KMS-11 (cell line): ENCODE measurements around the gene GRHPR.

ENCODE experiments used
- H2AFZ ChIP-seq: fragments of 200-600 bp; sonication (generic); 2 replicates; pipeline ENCODE4 v1.6.1; 2016; ENCODE audit warnings: antibody characterized with exemption, mixed run types, low read depth
- H3K27ac ChIP-seq: fragments of 200-600 bp; sonication (generic); 2 replicates; pipeline ENCODE4 v1.6.1; 2016; ENCODE audit warnings: mild to moderate bottlenecking, mixed run types
- H3K27me3 ChIP-seq: fragments of 200-600 bp; sonication (generic); 2 replicates; pipeline ENCODE4 v1.6.1; 2017; ENCODE audit warnings: mild to moderate bottlenecking, low read depth, mixed run types, moderate library complexity; ENCODE audit not compliant: insufficient read depth
- H3K36me3 ChIP-seq: fragments of 200-600 bp; sonication (generic); 2 replicates; pipeline ENCODE4 v1.6.1; 2017; ENCODE audit warnings: mild to moderate bottlenecking, mixed run types; ENCODE audit not compliant: insufficient read depth
- H3K4me1 ChIP-seq: fragments of 200-600 bp; sonication (generic); 2 replicates; pipeline ENCODE4 v1.6.1; 2016; ENCODE audit warnings: mild to moderate bottlenecking, low read depth, mixed run types; ENCODE audit not compliant: poor library complexity, severe bottlenecking
- H3K4me2 ChIP-seq: fragments of 200-600 bp; sonication (generic); 2 replicates; pipeline ENCODE4 v1.7.0; 2016; ENCODE audit warnings: mild to moderate bottlenecking, mixed run types
- H3K4me3 ChIP-seq: fragments of 200-600 bp; sonication (generic); IDR thresholded peaks from 2 replicates; pipeline ENCODE4 v1.6.1; 2017; ENCODE audit warnings: low read depth, low read length, mixed read lengths; ENCODE audit not compliant: insufficient read depth
- H3K79me2 ChIP-seq: fragments of 200-600 bp; sonication (generic); 2 replicates; pipeline ENCODE4 v1.6.1; 2016; ENCODE audit warnings: low read depth, mixed run types; ENCODE audit not compliant: insufficient read depth
- H3K9ac ChIP-seq: fragments of 200-600 bp; sonication (generic); 2 replicates; pipeline ENCODE4 v1.6.1; 2016; ENCODE audit warnings: mild to moderate bottlenecking, mixed run types
- H4K20me1 ChIP-seq: fragments of 200-600 bp; sonication (generic); 2 replicates; pipeline ENCODE4 v1.6.1; 2016; ENCODE audit warnings: mild to moderate bottlenecking, mixed run types; ENCODE audit not compliant: insufficient read depth
- CTCF ChIP-seq: fragments of 200-600 bp; sonication (generic); conservative IDR thresholded peaks from 2 replicates; pipeline ENCODE4 v1.6.1; 2017; ENCODE audit warnings: low read depth, mild to moderate bottlenecking, antibody characterized with exemption, low read length, moderate library complexity, mixed read lengths

GRHPR gene

GRCh38 chr9:37415011-37415719 lies 7.3 kb upstream of the GRHPR start:
- H3K27ac ChIP-seq: no peak overlapping the region
- no peaks in the 10 kb centered on the region for H4K20me1 ChIP-seq
- no peak overlapping the region for H3K4me3 ChIP-seq
- peak overlapping the region; percentile 7; the same call in 1 of the 2 replicates for H3K4me2 ChIP-seq
- peaks cover 49% of the 10 kb centered on the region for H3K27me3 ChIP-seq
- TF ChIP-seq CTCF: peak; percentile 90
- no peak overlapping the region for H3K9ac ChIP-seq
- no peaks in the 10 kb centered on the region for H3K36me3 ChIP-seq
- no peak overlapping the region; the same call in 1 of the 2 replicates for H2AFZ ChIP-seq
- H3K4me1 ChIP-seq: peaks cover 16% of the 10 kb centered on the region
- H3K79me2 ChIP-seq: no peaks in the 10 kb centered on the region

- Histone ChIP-seq H3K27ac (no peak overlapping the region), H3K4me3 (no peak overlapping the region), H2AFZ (no peak overlapping the region), H3K36me3 (no peaks in the 10 kb centered on the region), H3K79me2 (no peaks in the 10 kb centered on the region), H3K4me2 (no peak overlapping the region), H4K20me1 (no peaks in the 10 kb centered on the region), H3K9ac (no peak overlapping the region), H3K27me3 (peaks cover 28% of the 10 kb centered on the region), H3K4me1 (peaks cover 15% of the 10 kb centered on the region)
- TF ChIP-seq CTCF: no peak
Measured at GRCh38 chr9:37417252-37417803, 5.2 kb upstream of the GRHPR start.

GRCh38 chr9:37417857-37418618 lies 4.5 kb upstream of the GRHPR start:
- Histone ChIP-seq H3K79me2 (0 out of 2 replicates have a peak, but pooled peaks cover 4% of the 10 kb centered on the region), H4K20me1 (no peaks in the 10 kb centered on the region), H2AFZ (no peak overlapping the region), H3K27me3 (peaks cover 21% of the 10 kb centered on the region; the same call in 1 of the 2 replicates), H3K9ac (no peak overlapping the region), H3K36me3 (no peaks in the 10 kb centered on the region), H3K4me3 (no peak overlapping the region), H3K4me1 (peaks cover 15% of the 10 kb centered on the region), H3K27ac (no peak overlapping the region), H3K4me2 (no peak overlapping the region)
- TF ChIP-seq CTCF: no peak

GRCh38 chr9:37419204-37419603 lies 3.3 kb upstream of the GRHPR start:
- Histone ChIP-seq H3K27me3 (peaks cover 9% of the 10 kb centered on the region; the same call in 1 of the 2 replicates), H3K4me1 (peaks cover 26% of the 10 kb centered on the region), H2AFZ (no peak overlapping the region), H3K4me2 (no peak overlapping the region), H3K9ac (no peak overlapping the region), H3K79me2 (0 out of 2 replicates have a peak, but pooled peaks cover 11% of the 10 kb centered on the region), H3K4me3 (no peak overlapping the region), H3K27ac (no peak overlapping the region), H3K36me3 (no peaks in the 10 kb centered on the region), H4K20me1 (no peaks in the 10 kb centered on the region)
- TF ChIP-seq CTCF: no peak
